AG04450 (cell line): ENCODE data around the gene RASL10A. TPM values are rescaled to one million over a fixed set of nuclear protein-coding genes. Genes with fewer than 3 reads are reported as not detected.

ENCODE experiments used
- CTCF ChIA-PET: fragments of 300-600, 350-600 bp; formaldehyde crosslinking; extraction: SDS; loops from one replicate; lab custom pipeline; 2022; ENCODE audit warnings: antibody characterized with exemption, inconsistent platforms; lab: Charles Lee
- POLR2A ChIA-PET: fragments of 350-600 bp; formaldehyde crosslinking; extraction: SDS; loops from one replicate; lab custom pipeline; 2021; ENCODE audit warnings: antibody characterized with exemption, inconsistent platforms; lab: Yijun Ruan, JAX
- DNase-seq: peaks from one replicate; pipeline ENCODE4 v3.0.0-alpha.2; 2011; ENCODE audit warnings: low read depth, low spot score
- H3K27ac ChIP-seq: one replicate; pipeline ENCODE4 v1.5.1; 2012; ENCODE audit warnings: low read depth, low read length, control low read depth
- H3K27me3 ChIP-seq: one replicate; pipeline ENCODE4 v1.6.0; 2012; ENCODE audit warnings: low read length; ENCODE audit not compliant: control insufficient read depth, insufficient read depth
- H3K4me3 ChIP-seq: 2 replicates; pipeline ENCODE4 v1.5.1; 2011; ENCODE audit warnings: mild to moderate bottlenecking, low read depth, low read length, control low read depth
- H3K9me3 ChIP-seq: 2 replicates; pipeline ENCODE4 v1.5.1; 2012; ENCODE audit warnings: low read length; ENCODE audit not compliant: control insufficient read depth, insufficient read depth
- CTCF ChIP-seq: IDR thresholded peaks from 2 replicates; pipeline ENCODE4 v1.5.1; 2011; ENCODE audit warnings: low read depth, low read length, control low read depth, inconsistent platforms
- polyA plus RNA-seq: library from polyadenylated mRNA; depleted of rRNA; stranded (reverse); fragments of >200 nt; gene quantifications from 2 replicates; pipeline ENCODE4 v1.2.3, GENCODE V29; 2011

RASL10A gene
- polyA plus RNA-seq, 1 experiment: not detected

- CTCF ChIA-PET: no interaction called here
- DNase-seq: no peak
- Histone ChIP-seq H3K27me3 (peaks cover 13% of the 10 kb centered on the region), H3K9me3 (peaks cover 5% of the 10 kb centered on the region; the same call in 1 of the 2 replicates), H3K27ac (no peak overlapping the region), H3K4me3 (no peak overlapping the region)
- no peak for TF ChIP-seq CTCF
- POLR2A ChIA-PET: no interaction called here
Observed at GRCh38 chr22:29309332-29310064, 6.0 kb downstream of the RASL10A start.

GRCh38 chr22:29308791-29309262, 6.7 kb downstream of the RASL10A start:
- H3K4me3 ChIP-seq: no peak overlapping the region
- POLR2A ChIA-PET: no interaction called here
- no peak for TF ChIP-seq CTCF
- H3K27me3 ChIP-seq: peaks cover 6% of the 10 kb centered on the region
- CTCF ChIA-PET: no interaction called here
- H3K9me3 ChIP-seq: peaks cover 5% of the 10 kb centered on the region; the same call in 1 of the 2 replicates
- DNase-seq: no peak
- H3K27ac ChIP-seq: peak overlapping the region; percentile 11

- POLR2A ChIA-PET: no interaction called here
- Histone ChIP-seq H3K27ac (peak overlapping the region; percentile 11), H3K4me3 (peak overlapping the region; percentile 76; the same call in 1 of the 2 replicates), H3K9me3 (no peaks in the 10 kb centered on the region; the same call in 1 of the 2 replicates), H3K27me3 (peaks cover under 1% of the 10 kb centered on the region)
- TF ChIP-seq CTCF: no peak
- CTCF ChIA-PET: no interaction called here
- DNase-seq: no peak
Observed at GRCh38 chr22:29308148-29308790, 7.2 kb downstream of the RASL10A start.

GRCh38 chr22:29307596-29308147, 7.8 kb downstream of the RASL10A start:
- POLR2A ChIA-PET: no interaction called here
- H3K4me3 ChIP-seq: peak overlapping the region; percentile 76
- no peak for TF ChIP-seq CTCF
- H3K27ac ChIP-seq: no peak overlapping the region
- no peaks in the 10 kb centered on the region for H3K27me3 ChIP-seq
- CTCF ChIA-PET: interaction anchor here (2.4 kb wide), 1 partner anchor 10 kb away, joined by 7 read pairs; no protein-coding TSS in a partner anchor
- DNase-seq: no peak
- no peaks in the 10 kb centered on the region; the same call in 1 of the 2 replicates for H3K9me3 ChIP-seq
